Stimulated activated CD4-positive, alpha-beta T cell treated with anti-CD3 and anti-CD28 coated beads, Interleukin-4, amount 100 ng/mL, for 1 hour (primary cell): ENCODE data around the gene RBM19.

Experiments used
- DNase-seq: peaks from one replicate; pipeline ENCODE4 v3.0.0-alpha.2; 2020

RBM19 gene

DNA sequence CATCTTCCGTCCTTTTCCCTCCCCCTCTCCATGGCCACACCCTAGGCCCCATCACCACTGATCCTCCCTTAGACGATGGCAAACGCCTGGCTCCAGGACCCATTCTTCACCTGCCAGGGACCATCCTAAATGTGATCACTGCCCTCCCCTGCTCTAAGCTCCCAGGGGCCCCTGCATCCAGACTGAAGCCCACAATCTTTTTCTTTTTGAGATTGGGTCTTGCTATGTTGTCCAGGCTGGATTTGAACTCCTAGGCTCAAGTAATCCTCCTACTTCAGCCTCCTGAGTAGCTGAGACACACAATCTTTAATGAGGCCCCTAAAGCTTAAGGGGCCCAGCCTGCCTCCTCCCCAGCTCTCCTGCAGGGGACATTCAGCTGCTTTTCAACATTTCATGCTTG is 15.3 kb downstream of the RBM19 start:
- no peak for DNase-seq

DNA sequence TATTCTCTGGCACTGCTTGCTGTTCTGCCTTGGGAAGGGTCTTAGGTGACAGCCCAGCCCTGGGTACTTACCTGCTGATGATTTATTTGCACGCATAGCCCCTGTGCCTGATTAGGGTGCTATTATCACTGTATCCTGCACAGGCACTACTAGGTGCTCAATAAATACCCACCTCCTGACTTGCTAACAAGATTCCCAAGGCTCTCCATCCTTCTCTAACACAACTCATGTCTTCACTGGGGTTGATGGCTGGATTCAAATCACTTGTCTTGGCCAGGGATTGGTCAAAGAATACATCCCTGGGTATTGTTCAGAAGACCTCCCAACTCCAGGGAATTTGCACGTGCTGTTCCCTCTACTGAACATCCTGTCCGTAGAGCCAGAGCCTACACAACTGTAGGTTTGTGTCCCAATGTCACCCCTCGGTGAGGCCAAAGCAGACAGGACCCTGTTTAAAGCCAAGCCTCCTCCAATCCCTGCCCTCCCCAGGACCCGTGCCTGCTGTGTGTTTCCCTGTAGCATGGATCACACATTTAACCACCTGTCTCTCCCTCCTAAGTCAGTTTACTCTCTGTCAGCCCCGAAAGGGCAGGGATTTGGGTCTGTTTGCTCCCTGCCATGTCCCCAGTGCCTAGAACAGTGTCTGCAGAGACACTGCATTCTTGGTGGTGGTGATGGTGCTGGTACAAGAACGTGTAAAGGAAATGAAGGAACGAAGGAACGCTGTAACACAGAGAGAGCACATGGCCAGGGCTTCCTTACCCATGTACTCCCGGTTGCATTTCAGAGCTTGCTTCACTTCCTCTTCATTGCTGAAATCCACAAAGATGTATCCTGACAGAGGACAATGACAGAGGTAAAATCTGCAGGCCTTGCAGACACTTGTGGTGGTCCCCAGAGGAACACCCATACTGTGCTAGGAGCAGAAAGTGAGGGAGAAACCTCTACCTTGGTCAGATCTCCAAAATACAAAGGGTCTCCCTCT is 16.5 kb downstream of the RBM19 start:
- no peak for DNase-seq

DNA sequence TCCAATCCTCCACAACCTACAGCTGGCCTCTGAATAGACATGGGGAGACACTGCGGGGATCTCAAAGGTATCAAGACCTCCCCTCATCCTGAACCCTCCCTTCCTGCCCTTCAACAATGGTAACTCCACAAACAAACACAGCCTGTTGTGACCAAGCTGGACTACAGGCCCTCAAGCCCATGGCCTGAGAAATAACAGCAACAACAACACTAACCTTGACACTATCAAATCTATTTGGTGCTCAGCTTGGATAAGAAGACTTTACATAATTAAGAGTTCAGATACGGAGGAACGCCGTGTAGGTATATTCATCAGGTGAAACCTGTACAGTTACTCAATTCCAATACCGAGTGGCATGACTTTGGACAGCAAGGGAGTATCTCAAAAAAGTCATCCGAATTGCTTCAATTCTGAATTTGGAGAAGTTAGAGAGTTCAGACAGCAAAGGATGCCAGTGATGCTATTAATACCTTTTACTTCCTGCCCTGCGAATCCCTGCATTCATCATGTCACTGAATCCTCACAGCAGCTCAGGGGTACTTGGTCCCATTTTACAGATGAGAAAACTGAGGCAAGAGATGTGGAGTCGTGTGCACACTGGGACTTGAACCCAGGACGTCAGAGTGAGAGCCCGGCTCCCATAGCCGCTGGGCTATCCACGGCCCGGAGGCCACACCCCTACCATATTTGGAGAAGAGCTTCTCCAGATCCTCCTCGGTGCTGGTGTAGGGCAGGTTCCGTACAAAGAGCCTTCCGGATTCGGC is 17.8 kb downstream of the RBM19 start:
- DNase-seq, result no peak

DNA sequence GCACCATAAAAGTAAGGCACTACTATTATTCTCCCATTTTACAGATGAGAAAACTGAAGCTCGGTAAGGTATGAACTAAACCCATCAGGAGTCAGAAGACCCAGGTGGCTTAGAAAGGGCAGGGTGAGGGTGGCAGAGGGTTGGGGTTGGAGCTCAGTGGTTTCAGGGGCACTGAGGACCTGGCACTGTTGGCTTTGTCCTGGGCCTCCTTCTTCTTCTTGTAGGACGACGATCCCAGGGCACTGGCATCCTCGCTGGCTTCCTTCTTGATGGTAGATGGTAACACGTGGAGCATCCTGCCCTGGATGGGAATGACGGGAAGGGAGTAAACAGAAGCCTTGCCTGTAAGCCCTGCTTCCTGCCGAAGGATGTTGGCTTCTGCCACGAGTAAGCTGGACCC is 19.9 kb downstream of the RBM19 start:
- no peak for DNase-seq

DNA sequence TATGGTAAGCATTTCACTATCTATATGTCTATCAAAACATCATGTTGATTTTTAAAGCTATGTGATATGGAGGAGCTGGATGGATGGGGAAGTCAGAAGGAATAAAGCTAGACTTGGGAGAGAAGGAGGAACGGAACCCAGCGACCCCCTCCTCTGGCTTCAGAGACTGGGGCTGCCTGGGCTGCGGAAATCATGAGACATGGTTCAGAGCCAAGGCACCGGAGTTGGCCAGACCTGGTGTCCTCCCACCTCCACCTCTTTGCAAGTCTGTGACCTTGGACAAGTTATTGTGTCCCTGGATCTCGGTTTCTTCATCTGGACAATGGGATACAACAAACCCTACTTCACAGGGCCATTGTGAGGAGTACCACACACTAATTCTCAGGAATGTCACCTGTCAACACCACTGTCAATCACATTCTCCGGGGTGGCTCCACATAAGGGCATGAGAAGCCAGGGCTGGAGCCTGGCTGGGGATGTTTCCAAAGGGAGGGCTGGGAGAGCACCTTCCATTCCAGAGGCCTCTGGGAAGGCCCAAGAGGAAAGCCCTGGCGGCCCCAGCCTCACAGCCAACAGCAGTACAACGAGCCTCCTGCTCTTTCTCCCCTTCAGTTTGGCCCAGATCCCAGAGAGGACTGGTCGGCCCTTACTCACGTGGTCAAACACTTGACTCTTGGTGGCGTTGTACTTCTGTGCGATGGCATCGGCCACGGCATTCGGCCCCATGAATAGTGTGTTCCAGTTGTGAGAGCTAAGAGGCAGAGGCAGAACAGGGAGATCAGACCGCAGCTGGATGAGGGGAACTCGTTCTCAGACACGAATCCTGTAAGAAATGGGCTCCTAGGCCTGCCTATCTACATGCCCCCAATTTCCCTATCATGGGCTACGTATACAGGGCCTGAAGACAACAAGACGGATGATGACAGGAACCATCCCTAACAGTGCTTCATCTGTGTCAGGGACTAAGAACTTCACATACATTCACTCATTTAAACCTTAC is 20.7 kb downstream of the RBM19 start:
- DNase-seq, result no peak

DNA sequence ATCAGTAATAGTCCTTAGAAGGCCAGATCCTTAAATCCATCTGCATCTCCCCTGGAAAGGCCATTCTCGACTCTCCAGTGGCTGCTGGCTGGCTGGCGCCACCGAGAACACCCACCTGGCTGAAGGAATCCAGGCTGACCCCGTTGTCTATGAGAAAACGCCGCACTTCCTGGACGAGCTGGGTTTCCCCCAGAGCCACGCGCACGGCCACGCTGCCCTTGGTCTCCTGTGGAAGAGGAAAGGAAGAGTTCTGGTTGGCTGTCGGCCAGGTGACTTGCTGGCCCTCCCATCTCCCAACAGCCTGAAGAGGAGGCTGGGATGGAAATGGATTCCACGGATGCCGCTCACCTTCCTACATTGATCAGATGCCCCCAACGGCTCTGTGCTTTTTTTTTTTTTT is 23.9 kb downstream of the RBM19 start:
- DNase-seq, result no peak

DNA sequence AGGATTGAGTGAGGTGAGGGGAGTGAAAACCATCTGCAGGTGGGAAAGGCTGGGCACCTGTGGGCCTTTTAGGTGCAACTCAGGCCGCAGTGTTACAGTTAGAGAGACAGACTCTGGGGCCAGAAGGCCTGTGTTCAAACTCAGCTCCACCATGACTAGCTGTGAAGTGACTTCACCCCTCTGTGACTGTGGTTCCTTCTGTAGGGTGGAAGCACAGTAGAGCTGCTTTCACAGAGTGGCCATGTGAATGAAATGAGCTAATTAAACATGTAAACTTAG is 25.0 kb downstream of the RBM19 start:
- no peak for DNase-seq

DNA sequence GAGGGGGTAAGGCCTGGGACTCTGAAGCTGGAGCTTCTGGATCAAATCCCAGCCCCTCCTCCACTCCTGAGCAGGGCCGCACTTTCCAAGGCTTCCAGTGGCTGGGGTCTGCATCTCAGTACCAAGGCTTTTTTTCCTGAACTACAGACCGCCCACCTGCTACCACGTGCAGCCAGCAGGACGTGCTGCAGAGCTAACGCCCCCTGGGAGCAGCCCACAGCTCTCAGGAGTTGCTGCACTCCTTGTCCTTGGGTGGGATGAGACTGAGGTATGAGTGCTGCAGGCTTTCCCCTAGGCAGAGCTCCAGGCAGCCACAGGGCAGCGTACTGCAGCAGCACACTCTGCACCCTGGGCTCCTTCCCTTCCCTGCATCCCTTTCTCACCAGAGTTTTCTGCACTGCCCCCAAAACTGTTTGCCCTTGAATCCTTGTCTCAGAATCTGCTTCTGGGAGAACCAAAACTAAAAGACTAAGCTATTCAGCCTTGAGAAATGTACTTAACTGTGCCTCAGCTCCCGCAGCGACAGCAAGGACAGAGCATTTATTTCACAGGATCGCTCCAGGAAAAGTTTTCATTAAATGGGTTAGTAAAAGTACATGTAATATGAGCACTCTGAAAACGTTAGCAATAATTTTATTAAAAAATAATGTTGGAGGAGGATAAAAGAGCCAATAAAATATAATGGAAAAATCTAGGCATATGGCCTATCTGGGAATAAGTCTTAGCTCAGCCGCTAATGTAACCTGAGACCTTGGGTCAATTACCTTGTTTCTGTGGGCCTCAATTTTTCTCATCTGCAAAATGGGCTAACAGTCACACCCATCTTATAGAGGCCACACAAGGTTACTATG is 25.5 kb downstream of the RBM19 start:
- no peak for DNase-seq

DNA sequence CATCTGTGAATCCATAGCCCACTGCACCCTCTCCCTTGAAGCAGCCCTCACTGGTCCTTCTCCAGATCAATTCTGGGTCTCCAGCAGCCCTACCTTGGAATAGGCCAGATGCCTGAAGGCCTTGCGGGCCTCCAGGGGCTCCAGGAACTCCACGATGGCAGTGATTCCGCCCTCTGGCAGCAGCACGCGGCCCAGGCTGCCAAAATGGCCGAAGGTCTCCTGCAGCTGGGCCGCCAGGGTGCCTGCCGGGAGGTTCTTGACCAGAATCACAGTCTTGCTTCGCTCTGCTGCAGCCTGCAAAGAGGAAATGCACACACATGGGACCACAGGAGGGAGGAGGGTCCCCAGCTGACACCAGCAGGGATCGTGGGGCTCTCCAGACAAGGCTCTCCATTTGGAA is 26.3 kb downstream of the RBM19 start:
- no peak for DNase-seq

DNA sequence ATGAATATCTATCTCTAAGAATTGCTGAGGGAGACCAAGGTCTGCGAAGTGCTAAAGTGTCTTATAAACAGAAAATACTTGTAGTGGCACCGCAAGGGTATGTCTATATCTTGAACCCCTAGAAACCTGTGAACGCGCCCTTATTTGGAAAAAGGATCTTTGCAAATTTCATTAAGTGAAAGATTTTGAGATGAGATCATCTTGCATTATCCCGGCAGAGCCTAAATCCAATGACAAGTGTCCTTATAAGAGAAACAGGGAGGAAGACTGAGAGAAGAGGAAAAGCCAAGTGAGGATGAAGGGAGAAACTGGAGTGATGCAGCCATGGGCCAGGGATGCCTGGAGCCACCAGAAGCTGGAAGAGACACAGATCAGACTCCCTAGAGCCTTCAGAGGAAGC is 27.7 kb downstream of the RBM19 start:
- DNase-seq, result no peak

DNA sequence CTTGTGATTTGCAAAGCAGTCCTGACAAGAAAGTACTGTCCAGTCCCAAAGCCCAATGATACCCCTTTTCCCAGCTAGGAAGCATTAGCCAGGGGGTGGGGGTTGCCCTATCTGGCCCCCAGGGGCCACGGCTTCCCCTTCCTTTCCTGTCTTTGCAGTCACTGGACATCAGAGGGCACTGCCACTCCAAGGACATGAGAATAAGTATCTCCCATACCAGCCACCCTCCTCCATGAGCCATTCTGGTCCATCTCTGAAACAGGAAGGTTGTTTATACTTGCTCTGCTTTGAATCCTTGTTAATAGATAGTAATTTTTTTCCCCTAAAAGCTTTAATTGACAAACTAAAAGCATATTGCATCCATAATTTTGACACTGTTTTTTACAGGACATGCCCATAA is 29.7 kb downstream of the RBM19 start:
- no peak for DNase-seq

DNA sequence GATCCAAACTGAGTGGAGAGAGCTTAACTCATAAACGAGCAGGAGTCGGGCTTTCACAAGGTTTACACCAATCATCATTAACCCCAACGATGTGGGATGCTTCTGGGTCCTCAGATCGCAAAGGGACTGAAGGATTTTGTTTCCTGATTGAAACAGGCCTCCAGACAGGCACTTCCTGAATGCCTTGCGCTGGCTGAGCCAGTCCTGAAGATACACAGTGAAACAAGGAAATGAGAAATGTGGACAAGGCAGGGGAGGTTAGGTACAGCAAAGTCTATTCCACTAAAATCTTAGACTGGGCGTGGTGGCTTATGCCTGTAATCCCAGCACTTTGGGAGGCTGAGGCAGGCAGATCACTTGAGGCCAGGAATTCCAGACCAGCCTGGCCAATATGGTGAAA is 30.7 kb downstream of the RBM19 start:
- DNase-seq, result no peak

DNA sequence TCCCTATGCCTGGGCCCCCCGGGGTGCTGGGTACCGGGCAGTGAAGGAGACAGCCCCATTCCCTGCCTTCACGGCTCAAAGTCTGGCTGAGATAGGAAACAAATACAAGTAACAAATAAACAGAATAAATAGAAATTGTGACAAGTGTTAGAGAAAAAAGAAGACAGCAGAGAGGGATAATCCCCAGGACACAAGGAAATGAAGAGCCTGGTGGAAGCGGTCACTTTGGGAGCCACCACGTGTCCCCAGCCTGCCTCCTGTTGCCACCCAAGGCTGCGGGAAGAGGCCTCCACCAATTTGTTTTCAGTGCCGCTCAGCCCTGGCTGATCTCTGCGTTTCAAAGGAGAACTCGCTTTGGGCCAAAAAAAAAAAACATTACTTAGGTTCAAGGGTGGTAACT is 31.2 kb downstream of the RBM19 start:
- DNase-seq, result no peak

DNA sequence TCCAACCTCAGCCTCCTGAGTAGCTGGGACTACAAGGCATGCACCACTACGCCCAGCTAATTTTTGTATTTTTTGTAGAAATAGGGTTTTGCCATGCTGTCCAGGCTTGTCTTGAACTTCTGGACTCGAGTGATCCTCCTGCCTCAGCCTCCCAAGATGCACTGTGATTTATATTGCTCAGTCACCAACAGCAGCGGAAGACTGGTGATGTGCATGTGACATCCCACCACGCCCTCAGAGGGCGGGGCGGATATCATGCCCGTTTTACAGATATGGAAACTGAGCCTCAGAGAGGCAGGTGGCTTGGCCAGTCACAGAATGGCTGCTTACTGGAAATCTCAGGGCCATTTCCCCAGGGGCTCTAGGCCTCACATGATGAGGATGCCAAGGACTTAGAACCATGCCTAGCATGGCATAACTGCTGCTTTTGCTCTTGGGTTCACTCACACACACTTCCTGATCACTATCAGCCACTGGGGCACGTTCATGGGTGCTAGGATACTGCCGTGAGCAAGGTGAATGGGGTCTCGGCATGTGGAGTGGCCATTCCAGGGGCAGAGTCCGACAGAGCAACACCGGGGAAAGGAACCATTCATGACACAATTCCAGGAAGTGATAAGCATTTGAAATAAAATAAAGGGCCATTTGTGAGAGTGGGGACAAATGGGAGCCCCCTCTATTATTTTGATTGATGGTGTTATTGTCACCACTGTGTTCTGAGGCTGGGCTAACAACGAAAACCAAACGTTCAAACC is 31.9 kb downstream of the RBM19 start:
- no peak for DNase-seq

DNA sequence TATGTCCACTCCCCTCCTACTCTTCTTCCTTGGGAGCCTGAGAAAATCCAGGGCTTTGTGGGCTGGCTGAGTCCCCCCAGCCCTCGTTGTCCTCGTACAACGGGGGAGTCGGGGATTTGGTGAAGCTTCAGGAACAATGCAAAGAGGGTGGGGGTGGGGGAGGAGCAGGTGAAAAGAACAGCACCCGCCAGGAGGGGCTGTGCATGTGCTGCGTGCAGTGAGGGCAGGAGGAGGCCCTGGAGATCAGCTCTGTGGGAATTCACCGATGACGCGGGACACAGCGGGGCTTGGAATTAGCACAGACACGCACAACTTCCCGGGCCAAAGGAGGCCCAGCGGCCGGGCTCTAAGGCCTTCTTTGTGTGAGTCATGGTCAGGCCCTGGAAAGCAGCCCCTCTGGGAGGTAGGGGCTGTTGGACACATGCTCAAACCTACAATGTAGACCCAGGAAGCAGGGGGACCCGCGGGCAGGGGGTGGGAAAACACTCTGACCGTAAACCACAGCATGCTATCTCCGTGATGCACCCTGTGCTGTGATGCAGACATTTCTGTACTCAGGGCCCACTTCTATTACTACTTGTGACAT is 32.8 kb downstream of the RBM19 start:
- DNase-seq, result no peak

DNA sequence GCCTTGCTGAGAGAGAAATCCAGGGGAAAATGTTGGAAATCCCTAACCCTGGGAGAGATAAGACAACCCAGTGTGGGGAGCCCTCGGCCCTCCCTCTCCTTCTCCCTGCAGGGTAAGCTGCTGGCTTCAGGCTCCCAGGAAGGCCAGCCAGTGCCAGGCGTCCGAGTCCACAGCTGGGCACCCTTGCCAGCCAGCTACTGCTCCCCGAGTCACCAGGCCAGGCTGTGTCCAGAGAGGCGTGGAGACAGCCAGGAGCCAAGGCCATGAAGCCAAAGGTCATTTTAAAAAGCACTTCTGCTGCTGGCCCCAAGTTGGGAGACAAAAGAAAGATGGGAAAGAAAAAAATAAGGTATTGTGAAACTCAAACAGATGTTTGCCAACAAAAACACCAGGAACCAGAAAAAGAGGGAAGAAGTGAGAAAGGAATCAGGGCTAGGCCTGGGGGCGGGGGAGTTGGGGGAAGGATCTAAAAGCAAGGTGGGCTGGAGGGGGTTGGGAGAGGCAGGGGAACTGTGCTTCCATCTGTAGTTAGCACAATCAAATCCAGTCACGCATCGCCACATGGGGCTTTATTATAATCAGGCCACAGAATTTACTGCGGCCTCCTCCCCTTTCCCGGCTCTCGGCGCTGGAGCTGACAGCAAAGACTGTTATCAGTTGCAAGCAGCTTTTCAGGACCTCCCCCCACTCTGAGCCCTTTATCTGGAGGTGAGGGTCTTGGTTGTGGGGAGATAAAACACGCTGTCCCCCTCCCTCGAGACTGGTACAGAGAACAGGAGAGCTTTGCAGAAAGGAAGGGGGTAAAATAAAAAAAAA is 33.5 kb downstream of the RBM19 start:
- no peak for DNase-seq

DNA sequence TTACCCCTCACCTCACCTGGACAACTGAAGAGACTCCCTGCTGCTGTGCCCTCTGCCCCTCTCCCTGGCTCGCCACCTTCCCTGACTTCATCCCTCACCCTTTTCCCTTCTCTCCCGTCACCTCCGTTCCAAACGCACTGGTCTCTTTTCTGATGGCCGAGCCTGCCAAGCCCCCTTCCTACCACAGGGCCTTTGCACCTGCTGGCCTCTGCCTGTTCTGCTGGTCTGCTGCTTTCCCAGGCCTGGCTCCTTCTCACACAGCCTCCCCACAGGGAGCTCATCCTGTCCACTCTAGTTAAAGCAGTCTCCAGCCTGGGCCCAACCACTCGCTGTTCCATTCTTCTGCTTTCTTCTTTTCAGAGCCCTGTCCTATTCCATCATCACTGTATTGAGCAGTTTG is 34.6 kb downstream of the RBM19 start:
- no peak for DNase-seq

DNA sequence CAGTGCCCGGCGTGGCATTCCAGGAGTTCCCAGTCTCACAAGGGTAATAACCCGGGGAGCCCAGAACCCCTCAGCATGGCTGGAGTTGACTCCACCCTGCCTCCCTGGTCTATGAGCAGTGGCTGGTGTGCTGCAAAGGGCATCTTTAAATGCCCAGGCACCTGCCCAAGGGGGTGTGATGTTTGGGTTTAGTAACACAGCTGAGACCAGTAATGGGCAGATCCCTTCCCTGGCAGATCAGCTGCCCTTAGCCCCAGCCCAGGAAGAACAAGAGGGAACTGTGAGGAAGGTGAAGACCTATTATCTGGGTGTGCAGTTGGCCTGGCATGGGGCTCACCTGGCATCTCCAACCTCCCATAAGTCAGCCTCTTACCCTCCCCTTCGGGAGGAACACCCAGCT is 35.9 kb downstream of the RBM19 start:
- DNase-seq, result no peak

DNA sequence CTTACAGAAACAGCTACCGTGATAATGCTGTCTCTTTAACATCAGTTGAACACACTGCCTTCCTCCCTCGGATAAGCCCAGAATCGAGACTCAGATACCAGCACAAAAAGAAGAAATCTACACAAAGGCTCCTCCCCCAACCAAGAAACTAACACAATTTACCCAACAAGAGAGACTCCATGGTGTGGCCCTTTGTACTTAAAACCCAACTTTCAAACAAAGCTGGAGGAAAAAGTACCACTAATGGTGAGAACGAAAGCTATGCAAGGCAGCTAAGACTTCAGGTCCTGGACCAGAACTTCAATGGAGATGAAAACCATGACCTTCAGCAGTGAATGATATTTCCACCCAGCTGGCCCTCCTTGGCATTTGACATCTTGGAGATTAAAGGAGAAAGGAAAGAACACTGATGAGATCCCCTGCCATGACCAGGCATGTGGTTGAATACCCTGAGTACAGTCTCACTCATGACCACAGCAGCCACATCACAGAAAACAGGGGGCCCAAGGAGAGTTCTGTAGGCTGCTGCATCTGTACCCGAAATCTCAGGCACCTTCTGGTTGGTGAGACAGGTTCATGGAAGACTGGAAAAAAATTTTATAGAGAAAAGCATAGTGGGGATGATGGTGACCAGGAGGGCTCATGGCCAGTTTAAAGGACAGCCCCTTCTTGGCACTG is 36.7 kb downstream of the RBM19 start:
- DNase-seq, result no peak

DNA sequence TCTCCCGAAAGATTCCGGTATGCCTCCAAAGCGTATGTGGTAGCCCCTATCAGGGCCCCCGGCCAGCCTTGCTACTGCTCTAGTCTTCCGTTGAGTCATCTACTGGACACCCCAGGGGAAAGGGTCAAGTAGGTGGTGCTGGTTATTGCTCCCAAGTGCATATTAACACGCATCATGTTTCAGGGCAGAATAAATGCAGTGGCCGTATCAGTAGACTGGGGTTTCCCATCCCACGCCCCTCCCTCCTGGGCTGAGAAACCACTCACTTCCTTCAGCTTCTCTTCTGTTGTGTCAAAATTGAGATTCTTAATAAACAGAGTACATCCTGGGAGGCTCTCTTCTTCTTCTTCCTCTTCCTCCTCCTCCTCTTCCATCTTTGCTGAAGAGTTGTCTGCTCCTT is 39.3 kb downstream of the RBM19 start:
- DNase-seq, result no peak
